Limb (tissue), 2 donors: Measurements from ENCODE around the gene UBE2N.

ENCODE experiments used
- DNase-seq, 2 donors: peaks; one replicate each; pipeline ENCODE4 v3.0.0-alpha.2; 2016; ENCODE audit errors: extremely low spot score in 2 of 2

The UBE2N gene

GRCh38 chr12:93380480-93381121 lies 61.1 kb downstream of the UBE2N start:
- peak in 1 of 2 donors; percentile 70 for DNase-seq

GRCh38 chr12:93379981-93380361 lies 61.8 kb downstream of the UBE2N start:
- peak in 1 of 2 donors; percentile 21 for DNase-seq

- peak in 1 of 2 donors; percentile 10 for DNase-seq
Observed at GRCh38 chr12:93379326-93379980, 62.3 kb downstream of the UBE2N start.

- DNase-seq: no peak
Observed at GRCh38 chr12:93378998-93379325, 62.8 kb downstream of the UBE2N start.

GRCh38 chr12:93378196-93378997 lies 63.4 kb downstream of the UBE2N start:
- peak; percentile 55 to 74 for DNase-seq

- DNase-seq: peak; percentile 94 to 100
Observed at GRCh38 chr12:93377252-93378195, 64.2 kb downstream of the UBE2N start, which contains the start of gene NUDT4. TSS of gene NUDT4 (plus strand) at chr12:93377925. CDS start at chr12:93378323, 398 bp downstream.

GRCh38 chr12:93376436-93377251 lies 65.1 kb downstream of the UBE2N start:
- peak; percentile 13 to 37 for DNase-seq

- DNase-seq: no peak
Observed at GRCh38 chr12:93375906-93376305, 65.8 kb downstream of the UBE2N start.

GRCh38 chr12:93373961-93374656 lies 67.6 kb downstream of the UBE2N start:
- DNase-seq: no peak

GRCh38 chr12:93370947-93371346 lies 70.8 kb downstream of the UBE2N start:
- no peak for DNase-seq

GRCh38 chr12:93369505-93369904 lies 72.2 kb downstream of the UBE2N start:
- no peak for DNase-seq

GRCh38 chr12:93368766-93369165 lies 73.0 kb downstream of the UBE2N start:
- no peak for DNase-seq

GRCh38 chr12:93366422-93366821 lies 75.3 kb downstream of the UBE2N start:
- DNase-seq: no peak

- DNase-seq: no peak
Observed at GRCh38 chr12:93365616-93366405, 75.9 kb downstream of the UBE2N start.

- no peak for DNase-seq
Observed at GRCh38 chr12:93363841-93364297, 77.9 kb downstream of the UBE2N start.

- no peak for DNase-seq
Observed at GRCh38 chr12:93361151-93361919, 80.4 kb downstream of the UBE2N start.

- no peak for DNase-seq
Observed at GRCh38 chr12:93360688-93361087, 81.1 kb downstream of the UBE2N start.

- DNase-seq: no peak
Observed at GRCh38 chr12:93358821-93359220, 82.9 kb downstream of the UBE2N start.
